KOPT-K1 (cell line): ENCODE results near the gene GABRD.

Experiments
- H3K27ac ChIP-seq: fragments of 200-600 bp; sonication (generic); 2 replicates; pipeline ENCODE4 v1.5.1; 2016; ENCODE audit warnings: antibody characterized with exemption, mild to moderate bottlenecking, low read depth, low read length; ENCODE audit not compliant: poor library complexity, severe bottlenecking
- H3K36me3 ChIP-seq: fragments of 200-600 bp; sonication (generic); 2 replicates; pipeline ENCODE4 v1.5.1; 2017; ENCODE audit warnings: antibody characterized with exemption, mild to moderate bottlenecking, low read length, moderate library complexity; ENCODE audit not compliant: insufficient read depth
- H3K9me3 ChIP-seq: fragments of 200-600 bp; sonication (generic); 2 replicates; pipeline ENCODE4 v1.5.1; 2017; ENCODE audit warnings: antibody characterized with exemption, low read length, mild to moderate bottlenecking; ENCODE audit not compliant: insufficient read depth, poor library complexity, severe bottlenecking

The GABRD gene

GRCh38 chr1:2076826-2077225, 57.7 kb downstream of the GABRD start:
- Histone ChIP-seq H3K9me3 (peaks cover 41% of the 10 kb centered on the region), H3K36me3 (no peaks in the 10 kb centered on the region), H3K27ac (no peak overlapping the region)

DNA sequence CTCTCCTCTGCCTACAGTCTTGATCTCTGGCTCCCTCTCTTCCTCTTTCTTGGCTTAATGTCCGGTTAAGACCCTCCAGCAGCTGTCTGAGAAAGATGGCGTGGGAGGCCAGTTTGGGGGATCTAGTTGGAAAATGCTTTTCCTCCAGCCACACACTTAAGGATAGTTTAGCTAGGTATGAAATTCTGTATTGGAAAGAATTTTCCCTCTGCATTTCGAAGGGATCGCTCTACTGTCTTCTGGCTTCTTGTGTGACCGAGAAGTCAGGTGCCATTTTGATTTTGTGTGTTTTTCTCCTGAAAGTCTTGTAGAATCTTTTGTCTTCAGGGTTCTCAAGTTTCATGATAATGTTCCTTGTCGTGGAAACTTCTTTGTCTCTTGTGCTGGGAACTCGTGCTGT, 59.0 kb downstream of the GABRD start:
- Histone ChIP-seq H3K9me3 (peaks cover 41% of the 10 kb centered on the region), H3K27ac (no peak overlapping the region), H3K36me3 (no peaks in the 10 kb centered on the region)

GRCh38 chr1:2079396-2080085, 60.4 kb downstream of the GABRD start:
- Histone ChIP-seq H3K9me3 (peaks cover 41% of the 10 kb centered on the region), H3K27ac (no peak overlapping the region)

DNA sequence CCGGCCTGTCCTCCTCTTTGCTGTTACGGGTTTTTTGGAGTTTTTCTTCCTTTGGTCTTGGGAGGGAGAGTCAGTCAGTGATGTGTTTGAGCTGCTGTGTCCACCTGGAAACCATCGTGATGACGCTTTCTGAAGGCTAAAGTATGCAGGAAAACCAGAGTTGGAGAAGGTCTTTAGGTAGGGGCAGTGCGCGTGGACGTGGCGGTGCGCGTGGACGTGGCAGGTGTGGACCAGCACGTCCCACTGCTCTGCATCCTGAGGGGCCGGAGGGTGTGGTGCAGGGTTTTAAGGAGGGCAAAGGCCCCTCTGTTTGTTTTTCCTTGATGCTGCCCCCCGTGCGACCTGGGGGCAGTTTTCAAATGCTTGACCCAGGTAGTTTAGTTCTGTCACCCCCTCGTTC, 61.0 kb downstream of the GABRD start:
- peaks cover 41% of the 10 kb centered on the region for H3K9me3 ChIP-seq
- no peak overlapping the region for H3K27ac ChIP-seq
- no peaks in the 10 kb centered on the region for H3K36me3 ChIP-seq

More at GRCh38 chr1:2079396-2080085, 60.4 kb downstream of the GABRD start:
- H3K36me3 ChIP-seq: no peaks in the 10 kb centered on the region
